SU-DHL-6 (cell line): ENCODE data around the gene PSMC3IP.

Source experiments
- EZH2phosphoT487 ChIP-seq: fragments of 200-600 bp; sonication (generic), shearing (Covaris generic); conservative IDR thresholded peaks from 2 replicates; pipeline ENCODE4 v1.6.1; 2018; ENCODE audit warnings: mild to moderate bottlenecking, antibody characterized with exemption, low read length, moderate library complexity, mixed read lengths
- TF ChIP-seq, protein P1 (sequence below): fragments of 200-600 bp; sonication (generic); IDR thresholded peaks from one replicate; pipeline ENCODE4 v1.5.1; 2017; ENCODE audit warnings: antibody characterized with exemption, mild to moderate bottlenecking, low read length, moderate library complexity; ENCODE audit not compliant: insufficient read depth, poor library complexity, severe bottlenecking

DNA sequence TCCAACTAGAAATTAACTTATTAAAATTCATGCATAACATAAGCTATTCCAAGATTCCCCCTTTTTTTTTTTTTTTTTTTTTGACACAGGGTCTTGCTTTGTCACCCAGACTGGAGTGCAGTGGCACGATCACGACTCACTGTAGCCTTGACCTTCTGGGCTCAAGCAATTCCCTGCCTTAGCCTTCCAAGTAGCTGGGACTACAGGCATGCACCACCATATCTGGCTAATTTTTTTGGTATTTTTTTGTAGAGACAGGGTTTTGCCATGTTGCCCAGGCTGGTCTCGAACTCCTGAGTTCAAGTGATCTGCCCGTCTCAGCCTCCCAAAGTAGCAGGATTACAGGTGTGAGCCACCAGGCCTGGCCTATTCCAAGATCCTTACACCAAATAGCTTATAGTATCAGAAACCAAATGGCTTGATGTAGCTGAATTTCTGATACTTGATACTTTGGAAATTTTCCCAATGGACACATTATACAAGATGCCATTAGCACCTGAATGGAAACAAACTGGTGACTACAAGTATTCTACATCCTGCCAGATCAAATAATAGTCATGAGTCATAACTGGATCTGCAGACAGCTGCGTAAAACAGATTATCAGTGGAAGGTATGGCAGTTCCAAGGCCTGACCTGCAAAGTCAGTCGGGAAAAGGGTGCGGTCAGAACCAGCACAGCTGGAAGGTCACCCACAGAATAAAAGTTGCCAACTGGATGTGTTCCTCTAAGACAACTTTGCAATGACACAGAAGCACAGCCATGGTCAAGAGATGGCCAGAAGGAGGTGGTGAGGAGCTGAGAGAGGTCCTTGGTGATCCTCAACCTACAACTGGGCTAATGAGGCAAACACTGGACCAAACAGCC, 46.4 kb upstream of the PSMC3IP start:
- TF ChIP-seq, protein P1, sequence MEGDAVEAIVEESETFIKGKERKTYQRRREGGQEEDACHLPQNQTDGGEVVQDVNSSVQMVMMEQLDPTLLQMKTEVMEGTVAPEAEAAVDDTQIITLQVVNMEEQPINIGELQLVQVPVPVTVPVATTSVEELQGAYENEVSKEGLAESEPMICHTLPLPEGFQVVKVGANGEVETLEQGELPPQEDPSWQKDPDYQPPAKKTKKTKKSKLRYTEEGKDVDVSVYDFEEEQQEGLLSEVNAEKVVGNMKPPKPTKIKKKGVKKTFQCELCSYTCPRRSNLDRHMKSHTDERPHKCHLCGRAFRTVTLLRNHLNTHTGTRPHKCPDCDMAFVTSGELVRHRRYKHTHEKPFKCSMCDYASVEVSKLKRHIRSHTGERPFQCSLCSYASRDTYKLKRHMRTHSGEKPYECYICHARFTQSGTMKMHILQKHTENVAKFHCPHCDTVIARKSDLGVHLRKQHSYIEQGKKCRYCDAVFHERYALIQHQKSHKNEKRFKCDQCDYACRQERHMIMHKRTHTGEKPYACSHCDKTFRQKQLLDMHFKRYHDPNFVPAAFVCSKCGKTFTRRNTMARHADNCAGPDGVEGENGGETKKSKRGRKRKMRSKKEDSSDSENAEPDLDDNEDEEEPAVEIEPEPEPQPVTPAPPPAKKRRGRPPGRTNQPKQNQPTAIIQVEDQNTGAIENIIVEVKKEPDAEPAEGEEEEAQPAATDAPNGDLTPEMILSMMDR: no peak
- TF ChIP-seq EZH2phosphoT487: no peak
